Mammary epithelial cell (primary cell): ENCODE measurements around the gene PHPT1.

Source experiments
- CTCF ChIP-seq, 2 donors: IDR thresholded peaks in 1 of 2; conservative IDR thresholded peaks in 1 of 2; 2 replicates each; pipeline ENCODE4 v1.5.1; 2011 to 2012; ENCODE audit warnings: inconsistent platforms in 2 of 2, low read length in 2 of 2, mild to moderate bottlenecking in 2 of 2, control low read depth in 1 of 2, low read depth in 1 of 2; ENCODE audit not compliant: insufficient read depth in 1 of 2; ENCODE audit errors: extremely low read depth in 1 of 2
- EZH2 ChIP-seq: IDR thresholded peaks from 2 replicates; pipeline ENCODE4 v1.6.1; 2012; ENCODE audit warnings: low read length, inconsistent platforms, borderline replicate concordance

DNA sequence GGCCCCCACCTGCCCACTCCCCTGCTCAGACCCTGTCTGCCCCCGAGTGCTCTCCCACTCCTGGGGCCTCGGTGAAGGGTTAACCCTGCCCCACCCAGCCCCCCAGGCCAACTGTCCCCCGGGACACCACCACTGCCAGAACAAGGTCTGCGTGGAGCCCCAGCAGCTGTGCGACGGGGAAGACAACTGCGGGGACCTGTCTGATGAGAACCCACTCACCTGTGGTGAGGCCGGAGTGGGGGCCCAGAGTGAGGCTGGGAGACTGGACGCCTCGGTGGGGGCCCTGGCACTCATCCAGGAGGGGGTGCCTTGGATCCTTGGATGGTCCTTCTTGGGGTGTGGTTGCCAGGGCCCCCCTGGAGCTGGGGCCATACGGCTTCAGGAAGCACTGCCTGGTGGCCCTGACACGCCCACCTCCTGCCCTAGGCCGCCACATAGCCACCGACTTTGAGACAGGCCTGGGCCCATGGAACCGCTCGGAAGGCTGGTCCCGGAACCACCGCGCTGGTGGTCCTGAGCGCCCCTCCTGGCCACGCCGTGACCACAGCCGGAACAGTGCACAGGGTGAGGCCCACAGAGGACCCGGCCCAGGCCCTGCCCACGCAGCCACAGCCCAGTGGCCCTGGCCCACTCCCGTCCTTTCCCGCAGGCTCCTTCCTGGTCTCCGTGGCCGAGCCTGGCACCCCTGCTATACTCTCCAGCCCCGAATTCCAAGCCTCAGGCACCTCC is 5.1 kb downstream of the PHPT1 start:
- TF ChIP-seq CTCF (conservative IDR thresholded peaks at IDR 0.05 in 1 of 2, IDR thresholded peaks at IDR 0.05 in 1 of 2; ENCODE audit: extremely low read depth in 1 of 2, insufficient read depth in 1 of 2, low read depth in 1 of 2, low read length in 2 of 2) = no peak
- TF ChIP-seq EZH2 = no peak
